ENCODE results near the gene HSP90B1. TPM values are rescaled to one million over a fixed set of nuclear protein-coding genes. Genes with fewer than 3 reads are reported as not detected.
A peak's percentile ranks its signal among the peaks of the same experiment; 100 is the strongest.

HSP90B1 gene
- total and polyA plus RNA-seq, 9 of the 15 experiments (the other 6 are each of a cell fraction or from before 2014, with no cell fraction given), result 196 to 719 (median 557) TPM

GRCh38 chr12:103997286-103997900 is 67.2 kb downstream of the HSP90B1 start (continued):
- TF ChIP-seq TAF7 (tag; IDR thresholded peaks at IDR 0.05) (no peak), ZNF140 (CRISPR knock-in tag; IDR thresholded peaks at IDR 0.05) (no peak), JUNB (CRISPR knock-in tag; conservative IDR thresholded peaks at IDR 0.05) (no peak), RFX7 (CRISPR knock-in tag; IDR thresholded peaks at IDR 0.05) (no peak), ARID1B (IDR thresholded peaks at IDR 0.05) (peak; percentile 33; the same call in 1 of the 2 replicates), SIRT6 (IDR thresholded peaks at IDR 0.05; ENCODE audit: low read depth, low read length) (no peak), RBM15 (IDR thresholded peaks at IDR 0.05; ENCODE audit: insufficient read depth, low read length) (no peak), ZFP36 (IDR thresholded peaks at IDR 0.05; ENCODE audit: low read depth, low read length, partially characterized antibody) (no peak), GATA2 (CRISPR knock-in tag; IDR thresholded peaks at IDR 0.05) (no peak), DLX4 (CRISPR knock-in tag; IDR thresholded peaks at IDR 0.05) (no peak), NCOA4 (IDR thresholded peaks at IDR 0.05; ENCODE audit: partially characterized antibody) (no peak), ZSCAN29 (IDR thresholded peaks at IDR 0.05) (no peak)
- TF ChIP-seq, protein P1, sequence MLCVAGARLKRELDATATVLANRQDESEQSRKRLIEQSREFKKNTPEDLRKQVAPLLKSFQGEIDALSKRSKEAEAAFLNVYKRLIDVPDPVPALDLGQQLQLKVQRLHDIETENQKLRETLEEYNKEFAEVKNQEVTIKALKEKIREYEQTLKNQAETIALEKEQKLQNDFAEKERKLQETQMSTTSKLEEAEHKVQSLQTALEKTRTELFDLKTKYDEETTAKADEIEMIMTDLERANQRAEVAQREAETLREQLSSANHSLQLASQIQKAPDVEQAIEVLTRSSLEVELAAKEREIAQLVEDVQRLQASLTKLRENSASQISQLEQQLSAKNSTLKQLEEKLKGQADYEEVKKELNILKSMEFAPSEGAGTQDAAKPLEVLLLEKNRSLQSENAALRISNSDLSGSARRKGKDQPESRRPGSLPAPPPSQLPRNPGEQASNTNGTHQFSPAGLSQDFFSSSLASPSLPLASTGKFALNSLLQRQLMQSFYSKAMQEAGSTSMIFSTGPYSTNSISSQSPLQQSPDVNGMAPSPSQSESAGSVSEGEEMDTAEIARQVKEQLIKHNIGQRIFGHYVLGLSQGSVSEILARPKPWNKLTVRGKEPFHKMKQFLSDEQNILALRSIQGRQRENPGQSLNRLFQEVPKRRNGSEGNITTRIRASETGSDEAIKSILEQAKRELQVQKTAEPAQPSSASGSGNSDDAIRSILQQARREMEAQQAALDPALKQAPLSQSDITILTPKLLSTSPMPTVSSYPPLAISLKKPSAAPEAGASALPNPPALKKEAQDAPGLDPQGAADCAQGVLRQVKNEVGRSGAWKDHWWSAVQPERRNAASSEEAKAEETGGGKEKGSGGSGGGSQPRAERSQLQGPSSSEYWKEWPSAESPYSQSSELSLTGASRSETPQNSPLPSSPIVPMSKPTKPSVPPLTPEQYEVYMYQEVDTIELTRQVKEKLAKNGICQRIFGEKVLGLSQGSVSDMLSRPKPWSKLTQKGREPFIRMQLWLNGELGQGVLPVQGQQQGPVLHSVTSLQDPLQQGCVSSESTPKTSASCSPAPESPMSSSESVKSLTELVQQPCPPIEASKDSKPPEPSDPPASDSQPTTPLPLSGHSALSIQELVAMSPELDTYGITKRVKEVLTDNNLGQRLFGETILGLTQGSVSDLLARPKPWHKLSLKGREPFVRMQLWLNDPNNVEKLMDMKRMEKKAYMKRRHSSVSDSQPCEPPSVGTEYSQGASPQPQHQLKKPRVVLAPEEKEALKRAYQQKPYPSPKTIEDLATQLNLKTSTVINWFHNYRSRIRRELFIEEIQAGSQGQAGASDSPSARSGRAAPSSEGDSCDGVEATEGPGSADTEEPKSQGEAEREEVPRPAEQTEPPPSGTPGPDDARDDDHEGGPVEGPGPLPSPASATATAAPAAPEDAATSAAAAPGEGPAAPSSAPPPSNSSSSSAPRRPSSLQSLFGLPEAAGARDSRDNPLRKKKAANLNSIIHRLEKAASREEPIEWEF (CRISPR knock-in tag; IDR thresholded peaks at IDR 0.05), result no peak
- TF ChIP-seq, protein P2, sequence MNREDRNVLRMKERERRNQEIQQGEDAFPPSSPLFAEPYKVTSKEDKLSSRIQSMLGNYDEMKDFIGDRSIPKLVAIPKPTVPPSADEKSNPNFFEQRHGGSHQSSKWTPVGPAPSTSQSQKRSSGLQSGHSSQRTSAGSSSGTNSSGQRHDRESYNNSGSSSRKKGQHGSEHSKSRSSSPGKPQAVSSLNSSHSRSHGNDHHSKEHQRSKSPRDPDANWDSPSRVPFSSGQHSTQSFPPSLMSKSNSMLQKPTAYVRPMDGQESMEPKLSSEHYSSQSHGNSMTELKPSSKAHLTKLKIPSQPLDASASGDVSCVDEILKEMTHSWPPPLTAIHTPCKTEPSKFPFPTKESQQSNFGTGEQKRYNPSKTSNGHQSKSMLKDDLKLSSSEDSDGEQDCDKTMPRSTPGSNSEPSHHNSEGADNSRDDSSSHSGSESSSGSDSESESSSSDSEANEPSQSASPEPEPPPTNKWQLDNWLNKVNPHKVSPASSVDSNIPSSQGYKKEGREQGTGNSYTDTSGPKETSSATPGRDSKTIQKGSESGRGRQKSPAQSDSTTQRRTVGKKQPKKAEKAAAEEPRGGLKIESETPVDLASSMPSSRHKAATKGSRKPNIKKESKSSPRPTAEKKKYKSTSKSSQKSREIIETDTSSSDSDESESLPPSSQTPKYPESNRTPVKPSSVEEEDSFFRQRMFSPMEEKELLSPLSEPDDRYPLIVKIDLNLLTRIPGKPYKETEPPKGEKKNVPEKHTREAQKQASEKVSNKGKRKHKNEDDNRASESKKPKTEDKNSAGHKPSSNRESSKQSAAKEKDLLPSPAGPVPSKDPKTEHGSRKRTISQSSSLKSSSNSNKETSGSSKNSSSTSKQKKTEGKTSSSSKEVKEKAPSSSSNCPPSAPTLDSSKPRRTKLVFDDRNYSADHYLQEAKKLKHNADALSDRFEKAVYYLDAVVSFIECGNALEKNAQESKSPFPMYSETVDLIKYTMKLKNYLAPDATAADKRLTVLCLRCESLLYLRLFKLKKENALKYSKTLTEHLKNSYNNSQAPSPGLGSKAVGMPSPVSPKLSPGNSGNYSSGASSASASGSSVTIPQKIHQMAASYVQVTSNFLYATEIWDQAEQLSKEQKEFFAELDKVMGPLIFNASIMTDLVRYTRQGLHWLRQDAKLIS (CRISPR knock-in tag; IDR thresholded peaks at IDR 0.05), result no peak
- TF ChIP-seq, protein P3, sequence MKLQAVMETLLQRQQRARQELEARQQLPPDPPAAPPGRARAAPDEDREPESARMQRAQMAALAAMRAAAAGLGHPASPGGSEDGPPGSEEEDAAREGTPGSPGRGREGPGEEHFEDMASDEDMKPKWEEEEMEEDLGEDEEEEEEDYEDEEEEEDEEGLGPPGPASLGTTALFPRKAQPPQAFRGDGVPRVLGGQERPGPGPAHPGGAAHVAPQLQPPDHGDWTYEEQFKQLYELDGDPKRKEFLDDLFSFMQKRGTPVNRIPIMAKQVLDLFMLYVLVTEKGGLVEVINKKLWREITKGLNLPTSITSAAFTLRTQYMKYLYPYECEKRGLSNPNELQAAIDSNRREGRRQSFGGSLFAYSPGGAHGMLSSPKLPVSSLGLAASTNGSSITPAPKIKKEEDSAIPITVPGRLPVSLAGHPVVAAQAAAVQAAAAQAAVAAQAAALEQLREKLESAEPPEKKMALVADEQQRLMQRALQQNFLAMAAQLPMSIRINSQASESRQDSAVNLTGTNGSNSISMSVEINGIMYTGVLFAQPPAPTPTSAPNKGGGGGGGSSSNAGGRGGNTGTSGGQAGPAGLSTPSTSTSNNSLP (IDR thresholded peaks at IDR 0.05; ENCODE audit: borderline replicate concordance, low read depth, low read length), result no peak

All from K562 (cell line).